ENCODE data around the gene VCX3B.

- TF ChIP-seq CTCF (IDR thresholded peaks at IDR 0.05) (no peak), POLR2A (IDR thresholded peaks at IDR 0.05) (no peak)
Measured at GRCh38 chrX:8432396-8432795, 32.2 kb upstream of the VCX3B start.

Data from uterus (tissue), 2 donors.